Nucleus accumbens (tissue), 56 donors: ENCODE results near the gene POMT1.
"Not testable (repeated sequence)": the region's sequence is repeated elsewhere in the genome, so short reads cannot be mapped to it uniquely, and the experiment has no call there.

ENCODE experiments used
- DNase-seq, 56 donors: peaks; one replicate each; lab custom pipeline; 2025; lab: John Stamatoyannopoulos, UW

POMT1 gene

DNA sequence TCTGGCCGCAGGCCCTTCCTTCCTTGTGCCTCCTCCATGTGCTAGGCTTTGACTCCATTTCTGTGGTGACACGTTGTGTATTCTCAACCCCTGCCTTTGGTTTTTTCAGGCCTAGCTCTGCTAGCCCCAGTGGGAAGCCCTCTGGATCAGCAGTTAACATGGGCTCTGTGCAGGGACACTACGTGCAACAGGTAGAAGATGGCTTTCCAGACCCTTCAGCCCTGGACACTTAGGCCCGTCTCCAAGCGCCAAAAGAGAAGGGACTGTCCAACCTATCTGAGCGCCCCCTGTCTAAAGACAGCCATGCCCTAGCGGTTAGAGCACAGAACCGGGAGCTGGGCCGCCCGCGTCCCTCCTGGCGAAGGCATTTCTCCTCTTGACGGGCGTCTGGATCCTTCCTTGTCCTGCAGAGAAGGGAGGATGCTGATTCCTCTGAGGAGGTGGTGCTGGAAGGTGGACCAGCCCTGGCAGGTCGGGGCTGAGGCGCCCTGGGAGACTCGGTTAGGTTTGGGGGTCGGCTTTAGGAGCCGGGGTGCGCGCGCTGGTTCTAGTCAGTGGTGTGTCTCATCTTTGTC lies 8.3 kb upstream of the POMT1 start:
- no peak for DNase-seq

GRCh38 chr9:131495785-131496184 lies 6.9 kb upstream of the POMT1 start:
- DNase-seq, result no peak

DNA sequence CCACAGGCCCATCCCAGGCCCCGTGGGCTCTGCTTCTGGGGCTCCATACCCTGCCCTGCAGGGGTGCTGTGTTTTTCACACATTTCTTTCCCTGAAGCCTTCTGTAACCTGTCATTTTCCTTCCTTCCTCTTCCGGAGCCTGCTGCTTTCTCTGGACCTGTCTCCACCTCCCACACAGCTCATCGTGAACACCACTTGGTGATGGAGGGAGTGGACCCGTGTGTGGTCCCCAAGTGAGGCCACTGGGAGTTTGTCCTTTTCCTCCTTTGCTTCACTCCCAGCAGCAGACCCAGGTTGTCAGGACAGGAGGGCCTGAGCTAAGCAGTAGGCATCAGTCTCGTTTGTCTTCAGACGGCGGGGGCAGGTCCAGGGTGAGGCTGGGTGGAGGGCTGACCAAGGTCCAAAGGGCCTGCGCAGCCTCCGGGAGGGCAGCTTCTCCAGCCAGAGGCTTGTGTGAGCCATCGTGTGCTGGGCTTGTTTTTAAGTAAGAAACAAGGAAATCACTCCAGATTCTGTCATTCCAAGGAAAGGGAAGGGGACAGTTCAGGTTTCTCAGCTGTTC lies 5.8 kb upstream of the POMT1 start:
- DNase-seq, result no peak

GRCh38 chr9:131499254-131499767 lies 3.4 kb upstream of the POMT1 start:
- DNase-seq, result no peak

GRCh38 chr9:131500377-131500776 lies 2.3 kb upstream of the POMT1 start:
- peak in 1 of 56 donors; percentile 7 for DNase-seq

GRCh38 chr9:131500939-131501541 lies 1.7 kb upstream of the POMT1 start:
- DNase-seq, result no peak

DNA sequence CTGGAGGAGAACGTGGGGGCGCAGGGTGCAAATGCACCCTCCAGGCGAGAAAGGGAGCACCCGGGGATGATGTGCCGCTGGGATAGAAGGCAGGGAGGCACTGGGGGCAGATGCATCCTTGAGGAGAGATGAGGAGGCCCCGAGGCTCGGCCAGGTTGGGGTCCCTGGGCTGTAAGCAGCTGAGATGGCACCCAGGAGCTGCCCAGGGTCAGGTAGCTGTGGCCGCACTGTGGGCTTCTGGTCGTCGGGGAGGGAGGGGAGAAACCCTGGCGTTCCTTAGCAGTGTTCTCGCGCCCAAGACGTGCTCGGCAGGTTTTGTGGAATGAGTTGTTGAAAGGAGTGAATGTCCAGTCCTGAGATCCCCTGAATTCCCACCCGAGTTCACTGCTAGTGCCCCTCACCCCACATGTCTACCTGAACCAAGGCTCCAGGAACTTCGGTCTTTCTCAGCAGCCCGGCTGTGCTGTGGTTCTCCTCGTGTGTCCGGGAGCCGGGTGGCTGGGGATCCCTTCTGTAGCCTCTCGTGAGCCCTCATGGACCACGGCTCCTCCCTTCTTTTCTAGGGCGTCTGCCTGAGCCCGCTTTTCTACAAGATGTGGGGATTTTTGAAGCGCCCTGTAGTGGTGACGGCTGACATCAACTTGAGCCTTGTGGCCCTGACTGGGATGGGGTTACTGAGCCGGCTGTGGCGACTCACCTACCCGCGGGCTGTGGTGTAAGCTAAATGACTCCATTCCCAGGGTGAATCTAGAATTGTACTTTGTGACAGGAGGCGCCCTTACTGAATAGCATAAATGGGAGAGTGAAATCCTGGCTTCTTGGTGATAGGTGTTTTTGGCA lies 1.1 kb downstream of the POMT1 start:
- peak in 1 of 56 donors; percentile 19 for DNase-seq

DNA sequence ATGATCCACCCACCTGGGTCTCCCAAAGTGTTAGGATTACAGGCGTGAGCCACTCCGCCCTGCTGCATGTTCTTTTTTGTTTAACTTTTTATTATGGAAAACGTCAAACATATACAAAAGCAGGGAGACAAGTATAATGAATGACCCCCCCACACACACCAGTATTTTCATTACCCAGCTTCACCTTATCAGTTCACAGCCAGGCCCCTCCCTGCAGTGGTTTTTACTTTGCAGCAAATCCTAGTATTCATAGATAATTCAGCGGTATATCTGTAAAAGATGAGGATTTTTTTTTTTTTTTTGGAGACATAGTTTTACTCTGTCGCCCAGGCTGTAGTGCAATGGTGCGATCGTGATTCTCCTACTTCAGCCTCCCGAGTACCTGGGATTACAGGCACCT lies 2.3 kb downstream of the POMT1 start:
- DNase-seq, result no peak

- DNase-seq, result no peak
These were observed 8.7 kb downstream of the POMT1 start for GRCh38 chr9:131511416-131511815.

- DNase-seq, result no peak
These were observed 9.2 kb downstream of the POMT1 start for GRCh38 chr9:131511880-131512279.

- no peak for DNase-seq
These were observed 10.5 kb downstream of the POMT1 start for GRCh38 chr9:131513177-131513576.

GRCh38 chr9:131515559-131516031 lies 12.9 kb downstream of the POMT1 start:
- DNase-seq, result not testable (repeated sequence)

GRCh38 chr9:131516100-131516499 lies 13.4 kb downstream of the POMT1 start:
- DNase-seq, result no peak

GRCh38 chr9:131516930-131517329 lies 14.2 kb downstream of the POMT1 start:
- no peak for DNase-seq

DNA sequence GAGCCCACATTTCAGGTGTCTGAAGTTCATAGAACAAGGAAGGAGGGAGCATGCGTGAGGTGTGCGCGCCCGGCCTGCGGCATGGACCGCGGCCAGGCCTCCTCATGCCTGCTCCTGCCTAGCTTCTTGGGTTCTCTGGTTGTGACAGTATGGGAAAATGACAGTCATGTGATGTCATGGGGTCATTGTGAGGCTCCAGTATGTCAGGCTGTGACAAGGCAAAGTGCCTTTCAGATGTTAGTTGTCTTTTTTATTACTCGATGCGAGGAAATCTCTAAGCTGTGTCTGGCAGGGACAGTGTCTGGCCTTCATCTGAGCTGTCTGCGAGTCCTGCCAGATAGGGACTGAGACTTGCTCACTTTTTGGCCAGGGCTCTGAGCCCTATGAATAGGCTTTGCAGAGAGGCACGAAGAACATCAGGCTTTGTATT lies 15.1 kb downstream of the POMT1 start:
- DNase-seq, result peak in 37 of 56 donors; percentile 2 to 70 (median 37)

DNA sequence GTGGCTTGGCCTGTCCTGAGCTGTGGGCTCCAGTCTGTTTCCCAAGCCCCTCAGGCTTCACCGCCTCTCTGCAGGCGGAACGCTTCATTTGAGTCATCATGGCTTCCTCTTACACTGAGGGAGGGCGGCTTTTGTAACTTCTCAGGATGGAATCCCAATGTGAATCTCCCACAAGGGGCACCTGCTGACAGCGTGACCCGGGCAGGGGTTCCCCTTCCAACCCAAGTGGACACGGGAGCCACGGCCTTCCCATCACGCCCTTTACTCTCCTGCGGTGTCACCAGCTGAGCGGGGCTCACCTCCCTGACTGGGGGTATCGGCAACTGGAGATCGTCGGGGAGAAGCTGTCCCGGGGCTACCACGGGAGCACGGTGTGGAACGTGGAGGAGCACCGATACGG lies 15.8 kb downstream of the POMT1 start:
- no peak for DNase-seq

GRCh38 chr9:131520503-131520902 lies 17.8 kb downstream of the POMT1 start:
- no peak for DNase-seq

DNA sequence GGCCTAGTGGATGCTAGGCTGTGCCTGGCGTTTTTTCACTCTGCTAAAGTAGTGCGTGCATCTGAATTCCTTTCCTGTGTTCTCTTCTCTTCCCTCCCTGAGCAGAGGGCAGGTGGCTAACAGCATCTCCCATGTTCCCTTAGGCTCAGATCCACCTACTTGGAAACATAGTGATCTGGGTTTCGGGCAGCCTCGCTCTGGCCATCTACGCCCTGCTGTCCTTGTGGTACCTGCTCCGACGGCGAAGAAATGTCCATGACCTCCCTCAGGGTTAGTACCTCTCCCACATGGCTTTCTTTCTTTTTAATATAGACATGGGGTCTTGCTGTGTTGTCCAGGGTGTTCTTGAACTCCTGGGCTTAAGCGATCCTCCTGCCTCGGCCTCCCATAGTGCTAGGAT lies 18.5 kb downstream of the POMT1 start:
- no peak for DNase-seq

DNA sequence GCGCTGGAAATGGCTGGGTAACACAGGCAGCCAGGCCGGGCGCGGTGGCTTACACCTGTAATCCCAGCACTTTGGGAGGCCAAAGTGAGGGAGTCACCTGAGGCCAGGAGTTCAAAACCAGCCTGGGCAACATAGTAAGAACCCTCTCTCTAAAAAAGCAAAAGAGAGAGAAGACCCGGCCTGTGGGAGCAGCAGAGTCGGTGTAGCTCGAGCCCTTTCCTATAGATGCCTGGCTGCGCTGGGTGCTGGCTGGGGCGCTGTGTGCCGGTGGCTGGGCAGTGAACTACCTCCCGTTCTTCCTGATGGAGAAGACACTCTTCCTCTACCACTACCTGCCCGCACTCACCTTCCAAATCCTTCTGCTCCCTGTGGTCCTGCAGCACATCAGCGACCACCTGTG lies 19.1 kb downstream of the POMT1 start:
- DNase-seq, result no peak

DNA sequence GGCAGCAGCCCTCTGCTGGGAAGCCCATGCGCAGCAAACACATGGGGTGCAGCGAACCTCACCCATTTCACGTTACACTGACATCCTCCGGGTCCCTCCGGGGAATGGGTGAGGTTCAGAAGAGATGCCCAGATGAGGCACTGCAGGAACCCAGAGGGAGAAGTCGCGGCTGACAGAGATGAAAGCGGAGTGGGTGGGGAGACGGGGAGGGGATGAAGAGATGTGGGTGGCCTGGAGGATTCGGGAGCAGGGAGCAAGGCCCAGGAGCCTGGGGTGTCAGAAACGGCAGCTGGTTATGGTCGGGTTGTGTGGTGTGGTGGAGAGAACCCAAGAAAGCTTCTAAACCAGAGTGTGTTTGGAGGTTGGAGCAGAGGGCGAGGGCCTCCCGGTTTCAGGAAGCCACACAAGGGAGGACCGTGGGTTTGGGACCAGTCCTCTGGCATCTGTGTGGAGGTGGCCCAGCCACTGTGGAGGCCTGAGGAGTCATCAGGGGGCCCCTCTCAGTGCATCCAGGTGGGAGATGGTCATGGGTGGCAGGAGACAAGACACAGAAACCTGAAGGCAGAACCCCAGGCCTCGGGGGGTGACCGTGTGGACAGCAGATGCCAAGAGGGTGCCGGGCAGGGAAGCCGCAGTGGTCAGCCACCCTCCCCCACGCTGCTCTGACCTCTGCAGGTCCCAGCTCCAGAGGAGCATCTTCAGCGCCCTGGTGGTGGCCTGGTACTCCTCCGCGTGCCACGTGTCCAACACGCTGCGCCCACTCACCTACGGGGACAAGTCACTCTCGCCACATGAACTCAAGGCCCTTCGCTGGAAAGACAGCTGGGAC lies 19.8 kb downstream of the POMT1 start:
- no peak for DNase-seq
